Neural cell (in vitro differentiated cells): Measurements from ENCODE around the gene HIPK2. TPM values are rescaled to one million over a fixed set of nuclear protein-coding genes. Genes with fewer than 3 reads are reported as not detected.

Experiments
- H2AFZ ChIP-seq: fragments of 200-600, 300-800 bp; sonication (generic), shearing (Covaris generic); 2 replicates; pipeline ENCODE4 v1.6.0; 2014; ENCODE audit warnings: low read depth, mild to moderate bottlenecking, antibody characterized with exemption, low read length, moderate library complexity
- H3F3A ChIP-seq: fragments of 200-600 bp; shearing (Covaris generic); 2 replicates; pipeline ENCODE4 v1.6.1; 2016; ENCODE audit warnings: mild to moderate bottlenecking, moderate library complexity, mixed read lengths, antibody characterized with exemption, low read length; ENCODE audit not compliant: insufficient read depth, poor library complexity, severe bottlenecking
- H3K27ac ChIP-seq: fragments of 200-600, 300-800 bp; sonication (generic), shearing (Covaris generic); 2 replicates; pipeline ENCODE4 v1.5.1; 2014; ENCODE audit warnings: mild to moderate bottlenecking, low read length, moderate library complexity
- H3K27me3 ChIP-seq: fragments of 300-800, 200-600 bp; sonication (generic), shearing (Covaris generic); 2 replicates; pipeline ENCODE4 v1.6.0; 2014; ENCODE audit warnings: mild to moderate bottlenecking, low read depth, low read length, moderate library complexity; ENCODE audit not compliant: insufficient read depth
- H3K36me3 ChIP-seq: fragments of 300-800, 200-600 bp; sonication (generic), shearing (Covaris generic); 2 replicates; pipeline ENCODE4 v1.5.1; 2014; ENCODE audit warnings: mild to moderate bottlenecking, antibody characterized with exemption, low read length, moderate library complexity; ENCODE audit not compliant: insufficient read depth
- H3K4me2 ChIP-seq: fragments of 300-800, 200-600 bp; sonication (generic), shearing (Covaris generic); 2 replicates; pipeline ENCODE4 v1.6.0; 2014; ENCODE audit warnings: mild to moderate bottlenecking, low read length
- H3K4me3 ChIP-seq: fragments of 300-800, 200-600 bp; sonication (generic), shearing (Covaris generic); 2 replicates; pipeline ENCODE4 v1.5.1; 2014; ENCODE audit warnings: mild to moderate bottlenecking, low read length, moderate library complexity
- H3K79me2 ChIP-seq: fragments of 200-600 bp; shearing (Covaris generic); replicated peaks from 2 replicates; pipeline ENCODE4 v1.6.0; 2014; ENCODE audit warnings: mild to moderate bottlenecking, low read length, moderate library complexity; ENCODE audit not compliant: insufficient read depth
- H3K9ac ChIP-seq: fragments of 300-800, 200-600 bp; sonication (generic), shearing (Covaris generic); 2 replicates; pipeline ENCODE4 v1.6.1; 2016; ENCODE audit warnings: mild to moderate bottlenecking, low read length, mixed read lengths
- H3K9me2 ChIP-seq: fragments of 200-600 bp; shearing (Covaris generic); 2 replicates; pipeline ENCODE4 v1.6.1; 2016; ENCODE audit warnings: mild to moderate bottlenecking, low read length, mixed read lengths; ENCODE audit not compliant: insufficient read depth
- H3K9me3 ChIP-seq: fragments of 200-600, 300-800 bp; sonication (generic), shearing (Covaris generic); 2 replicates; pipeline ENCODE4 v1.6.1; 2016; ENCODE audit warnings: mild to moderate bottlenecking, mixed run types, low read length, moderate library complexity, mixed read lengths
- H4K20me1 ChIP-seq: fragments of 200-600 bp; shearing (Covaris generic); 2 replicates; pipeline ENCODE4 v1.6.1; 2016; ENCODE audit warnings: mild to moderate bottlenecking, mixed run types; ENCODE audit not compliant: insufficient read depth
- CTCF ChIP-seq: fragments of 450-650 bp; IDR thresholded peaks from 2 replicates; pipeline ENCODE4 v1.5.1; 2014; ENCODE audit warnings: antibody characterized with exemption, mild to moderate bottlenecking, moderate library complexity; ENCODE audit not compliant: poor library complexity, severe bottlenecking
- EP300 ChIP-seq: fragments of 450-650 bp; conservative IDR thresholded peaks from 2 replicates; pipeline ENCODE4 v1.6.1; 2014; ENCODE audit warnings: antibody characterized with exemption, mild to moderate bottlenecking, moderate library complexity; ENCODE audit not compliant: poor library complexity, severe bottlenecking
- EZH2 ChIP-seq: fragments of 200-600, 300-800 bp; shearing (Covaris generic), sonication (generic); IDR thresholded peaks from 2 replicates; pipeline ENCODE4 v1.6.1; 2014; ENCODE audit warnings: antibody characterized with exemption, low read length, borderline replicate concordance, mild to moderate bottlenecking; ENCODE audit not compliant: insufficient read depth, poor library complexity, severe bottlenecking
- MXI1 ChIP-seq: fragments of 450-650 bp; conservative IDR thresholded peaks from 2 replicates; pipeline ENCODE4 v1.6.1; 2014; ENCODE audit warnings: antibody characterized with exemption, mild to moderate bottlenecking; ENCODE audit not compliant: poor library complexity, severe bottlenecking
- POLR2AphosphoS5 ChIP-seq: IDR thresholded peaks from 2 replicates; pipeline ENCODE4 v1.6.1; 2012
- RAD21 ChIP-seq: fragments of 450-650 bp; conservative IDR thresholded peaks from 2 replicates; pipeline ENCODE4 v1.6.1; 2014; ENCODE audit warnings: antibody characterized with exemption, mild to moderate bottlenecking, moderate library complexity
- REST ChIP-seq: IDR thresholded peaks from 2 replicates; pipeline ENCODE4 v1.6.1; 2012; ENCODE audit warnings: borderline replicate concordance
- SMC3 ChIP-seq: fragments of 450-650 bp; conservative IDR thresholded peaks from 2 replicates; pipeline ENCODE4 v1.6.1; 2014; ENCODE audit warnings: antibody characterized with exemption, mild to moderate bottlenecking, moderate library complexity; ENCODE audit not compliant: poor library complexity
- TAF1 ChIP-seq: IDR thresholded peaks from 2 replicates; pipeline ENCODE4 v1.6.1; 2012; ENCODE audit warnings: low read depth
- polyA plus RNA-seq: library from polyadenylated mRNA; depleted of rRNA; stranded (reverse); fragments of >200 nt; gene quantifications from 2 replicates; pipeline ENCODE4 v1.2.3, GENCODE V29; 2014

Gene HIPK2
- polyA plus RNA-seq, 1 donor from 2014 or later: 8.5 TPM

- H3K4me3 ChIP-seq: no peak overlapping the region
- H3K9ac ChIP-seq: no peak overlapping the region
Measured at GRCh38 chr7:139797607-139798006, 19.8 kb upstream of the HIPK2 start.

GRCh38 chr7:139791316-139791715 is 13.5 kb upstream of the HIPK2 start:
- no peaks in the 10 kb centered on the region for H3K36me3 ChIP-seq
- H3K27ac ChIP-seq: no peak overlapping the region
- H3F3A ChIP-seq: no peaks in the 10 kb centered on the region
- H3K9ac ChIP-seq: no peak overlapping the region
- H3K4me3 ChIP-seq: no peak overlapping the region
- H3K9me2 ChIP-seq: no peaks in the 10 kb centered on the region
- no peak overlapping the region for H2AFZ ChIP-seq
- no peaks in the 10 kb centered on the region for H4K20me1 ChIP-seq
- H3K27me3 ChIP-seq: no peaks in the 10 kb centered on the region
- H3K79me2 ChIP-seq: no peaks in the 10 kb centered on the region
- no peak overlapping the region for H3K4me2 ChIP-seq
- H3K9me3 ChIP-seq: no peaks in the 10 kb centered on the region
- TF ChIP-seq EZH2 (no peak), CTCF (no peak), POLR2AphosphoS5 (no peak), REST (no peak), EP300 (no peak), SMC3 (no peak)

More at GRCh38 chr7:139797607-139798006, 19.8 kb upstream of the HIPK2 start:
- Histone ChIP-seq H3K79me2 (no peaks in the 10 kb centered on the region), H4K20me1 (no peaks in the 10 kb centered on the region), H2AFZ (no peak overlapping the region), H3K36me3 (no peaks in the 10 kb centered on the region), H3K9me3 (no peaks in the 10 kb centered on the region), H3K27ac (no peak overlapping the region), H3F3A (no peaks in the 10 kb centered on the region), H3K27me3 (no peaks in the 10 kb centered on the region), H3K9me2 (no peaks in the 10 kb centered on the region), H3K4me2 (no peak overlapping the region)
- no peak for TF ChIP-seq RAD21
- no peak for TF ChIP-seq POLR2AphosphoS5
- TF ChIP-seq CTCF: no peak
- no peak for TF ChIP-seq MXI1
- no peak for TF ChIP-seq REST
- TF ChIP-seq EP300: no peak
- TF ChIP-seq TAF1: no peak
- TF ChIP-seq SMC3: no peak
- no peak for TF ChIP-seq EZH2
